ENCODE data around the gene RHBDF1. TPM values are rescaled to one million over a fixed set of nuclear protein-coding genes. Genes with fewer than 3 reads are reported as not detected.
A peak's percentile ranks its signal among the peaks of the same experiment; 100 is the strongest.

RHBDF1 gene
- total RNA-seq, 4 donors from 2014 or later = 19.4 to 58.6 (median 41.1) TPM

- TF ChIP-seq CTCF (IDR thresholded peaks at IDR 0.05) (no peak), POLR2A (IDR thresholded peaks at IDR 0.05) (no peak)
- Histone ChIP-seq H3K4me1 (peaks cover 0 to 21% (median 16%) of the 10 kb centered on the region in 4 donors), H3K36me3 (peaks cover 0 to 49% (median 0%) of the 10 kb centered on the region in 3 donors), H3K27ac (peak overlapping the region in 3 of 4 donors; percentile 45 to 80 (median 53)), H3K9me3 (no peaks in the 10 kb centered on the region), H3K4me3 (no peak overlapping the region), H3K27me3 (no peaks in the 10 kb centered on the region)
- DNase-seq = no peak
These were observed 13.0 kb upstream of the RHBDF1 start for GRCh38 chr16:85407-85782.

DNA sequence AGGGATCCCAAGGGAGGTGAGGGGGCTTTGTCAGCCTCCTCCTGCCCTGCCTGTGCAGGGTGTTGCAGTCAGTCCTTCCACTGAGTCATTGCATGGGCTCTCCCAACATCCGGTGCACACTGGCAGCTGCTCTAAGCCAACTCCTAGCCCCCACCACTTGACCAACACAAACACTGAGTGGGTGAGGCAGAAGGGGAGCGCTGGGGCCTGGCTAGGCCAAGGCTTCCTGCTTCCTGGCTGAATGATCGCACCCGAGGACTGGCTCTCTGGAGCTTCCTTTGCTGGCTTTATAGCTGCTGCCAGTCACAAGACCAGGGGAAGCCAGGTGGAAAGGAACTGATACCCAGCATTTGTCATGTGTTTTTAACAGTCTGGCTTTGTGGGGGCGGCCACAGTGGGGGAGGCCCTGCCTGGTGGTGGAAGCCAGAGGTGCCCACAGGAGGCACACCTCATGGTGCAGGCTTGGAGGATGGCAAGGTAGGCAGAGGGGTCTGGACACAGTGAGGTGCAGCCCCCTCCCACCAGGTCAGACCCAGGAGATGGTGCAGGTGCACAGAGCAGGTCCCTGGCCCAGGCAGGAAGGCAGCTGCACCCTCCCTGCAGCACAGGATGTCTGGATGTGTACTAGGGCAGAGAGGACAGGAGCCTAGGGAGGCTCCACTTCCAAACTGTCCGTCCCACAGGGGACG, 12.4 kb upstream of the RHBDF1 start:
- Histone ChIP-seq H3K27ac (peak overlapping the region; percentile 39 to 80 (median 49)), H3K4me1 (peaks cover 0 to 21% (median 16%) of the 10 kb centered on the region in 4 donors), H3K27me3 (no peaks in the 10 kb centered on the region), H3K9me3 (no peaks in the 10 kb centered on the region), H3K36me3 (peaks cover 0 to 49% (median 0%) of the 10 kb centered on the region in 3 donors), H3K4me3 (no peak overlapping the region)
- no peak for TF ChIP-seq CTCF (IDR thresholded peaks at IDR 0.05)
- TF ChIP-seq POLR2A (IDR thresholded peaks at IDR 0.05) = peak in 1 of 2 donors; percentile 10
- peak in 2 of 3 donors; percentile 81 for DNase-seq

- Histone ChIP-seq H3K36me3 (peaks cover 0 to 47% (median 0%) of the 10 kb centered on the region in 3 donors), H3K27ac (peak overlapping the region; percentile 39 to 80 (median 49)), H3K4me1 (peaks cover 0 to 27% (median 16%) of the 10 kb centered on the region in 4 donors), H3K27me3 (no peaks in the 10 kb centered on the region), H3K9me3 (no peaks in the 10 kb centered on the region), H3K4me3 (no peak overlapping the region)
- DNase-seq = peak in 1 of 3 donors; percentile 36
- TF ChIP-seq POLR2A (IDR thresholded peaks at IDR 0.05) (no peak), CTCF (IDR thresholded peaks at IDR 0.05) (no peak)
These were observed 11.6 kb upstream of the RHBDF1 start for GRCh38 chr16:83781-84615.

- peaks cover 0 to 32% (median 20%) of the 10 kb centered on the region in 4 donors for H3K4me1 ChIP-seq
- H3K36me3 ChIP-seq = peaks cover 0 to 40% (median 0%) of the 10 kb centered on the region in 3 donors
- TF ChIP-seq POLR2A (IDR thresholded peaks at IDR 0.05) (no peak), CTCF (IDR thresholded peaks at IDR 0.05) (no peak)
- no peaks in the 10 kb centered on the region for H3K27me3 ChIP-seq
- H3K9me3 ChIP-seq = no peaks in the 10 kb centered on the region
- H3K27ac ChIP-seq = no peak overlapping the region
- H3K4me3 ChIP-seq = no peak overlapping the region
- no peak for DNase-seq
These were observed 10.7 kb upstream of the RHBDF1 start for GRCh38 chr16:83060-83603.

DNA sequence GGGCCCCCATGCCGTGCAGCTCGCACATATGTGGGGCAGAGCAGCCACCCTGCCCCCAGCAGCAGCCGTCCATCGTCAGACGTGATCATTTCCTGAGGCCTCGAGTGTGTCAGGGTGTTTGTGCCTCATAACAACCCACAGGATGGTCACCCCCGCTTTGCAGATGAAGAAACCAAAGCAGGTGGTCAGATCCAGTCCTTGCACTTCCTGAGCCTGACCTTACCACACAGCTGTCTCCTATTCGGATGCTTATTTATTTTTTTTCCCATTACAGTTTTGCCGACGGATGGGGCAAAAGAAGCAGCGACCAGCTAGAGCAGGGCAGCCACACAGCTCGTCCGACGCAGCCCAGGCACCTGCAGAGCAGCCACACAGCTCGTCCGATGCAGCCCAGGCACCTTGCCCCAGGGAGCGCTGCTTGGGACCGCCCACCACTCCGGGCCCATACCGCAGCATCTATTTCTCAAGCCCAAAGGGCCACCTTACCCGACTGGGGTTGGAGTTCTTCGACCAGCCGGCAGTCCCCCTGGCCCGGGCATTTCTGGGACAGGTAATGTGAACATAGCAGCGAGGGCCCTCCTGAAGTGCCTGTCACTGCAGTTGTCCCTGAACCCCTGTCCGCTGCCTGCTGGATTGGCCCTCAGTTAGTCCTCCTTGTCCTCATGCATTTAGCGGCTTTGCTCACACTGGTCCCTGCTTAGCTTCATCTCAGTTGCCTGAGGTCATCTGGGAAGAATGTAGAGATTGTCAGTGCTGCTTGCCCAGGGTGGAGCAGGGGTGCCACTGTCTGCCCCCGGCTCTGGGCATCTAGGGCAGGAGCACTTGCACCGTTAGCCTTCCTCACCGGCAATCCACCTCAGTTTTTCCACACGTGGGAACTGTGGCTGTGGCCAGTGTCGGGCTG, 7.0 kb upstream of the RHBDF1 start:
- Histone ChIP-seq H3K4me1 (peaks cover 0 to 48% (median 24%) of the 10 kb centered on the region in 4 donors), H3K9me3 (no peaks in the 10 kb centered on the region)

More for the DNA sequence above, 7.0 kb upstream of the RHBDF1 start:
- Histone ChIP-seq H3K27ac (peak overlapping the region; percentile 83 to 92 (median 89)), H3K4me3 (peak overlapping the region in 1 of 4 donors; percentile 97), H3K36me3 (peaks cover 0 to 16% (median 0%) of the 10 kb centered on the region in 3 donors), H3K27me3 (no peaks in the 10 kb centered on the region)
- no peak for TF ChIP-seq POLR2A (IDR thresholded peaks at IDR 0.05)
- TF ChIP-seq CTCF (IDR thresholded peaks at IDR 0.05) = no peak
- no peak for DNase-seq

Measured in Peyer's patch (tissue), 4 donors.